AG10803 (cell line): ENCODE measurements around the gene COPS6.

Experiments used
- DNase-seq: peaks from one replicate; pipeline ENCODE4 v3.0.0; 2010; ENCODE audit warnings: low read depth
- H3K4me3 ChIP-seq: 2 replicates; pipeline ENCODE4 v1.5.1; 2011; ENCODE audit warnings: mild to moderate bottlenecking, low read length, control low read depth
- CTCF ChIP-seq: conservative IDR thresholded peaks from 2 replicates; pipeline ENCODE4 v1.5.1; 2011; ENCODE audit warnings: mild to moderate bottlenecking, low read length, control low read depth, inconsistent platforms

The COPS6 gene

GRCh38 chr7:100079024-100079560 is 9.7 kb upstream of the COPS6 start:
- no peak for TF ChIP-seq CTCF

GRCh38 chr7:100080907-100081534 is 7.7 kb upstream of the COPS6 start:
- peak; percentile 8 for DNase-seq
- H3K4me3 ChIP-seq: peak overlapping the region; percentile 94
- no peak for TF ChIP-seq CTCF

More at GRCh38 chr7:100079024-100079560, 9.7 kb upstream of the COPS6 start:
- H3K4me3 ChIP-seq: no peak overlapping the region
- no peak for DNase-seq

- peak; percentile 69 for TF ChIP-seq CTCF
- H3K4me3 ChIP-seq: peak within 1 kb of the TSS; percentile 94
- DNase-seq: peak; percentile 99
Observed at GRCh38 chr7:100081535-100082102, 7.2 kb upstream of the COPS6 start, which contains the start of gene ZNF3. ZNF3 (minus strand) TSS chr7:100081723; CDS start chr7:100077357, 4,366 bp downstream.

GRCh38 chr7:100082978-100083377 is 5.8 kb upstream of the COPS6 start:
- no peak for DNase-seq
- no peak for TF ChIP-seq CTCF
- no peak overlapping the region for H3K4me3 ChIP-seq

- H3K4me3 ChIP-seq: no peak overlapping the region
- no peak for TF ChIP-seq CTCF
- DNase-seq: no peak
Observed at GRCh38 chr7:100085515-100085914, 3.3 kb upstream of the COPS6 start.

- H3K4me3 ChIP-seq: no peak overlapping the region
- TF ChIP-seq CTCF: no peak
- DNase-seq: peak; percentile 99
Observed at GRCh38 chr7:100087055-100087750, 1.6 kb upstream of the COPS6 start.
